ENCODE measurements around the gene TEAD2.

- TF ChIP-seq EZH2 (IDR thresholded peaks at IDR 0.05; ENCODE audit: borderline replicate concordance, low read depth, low read length, severe bottlenecking) = no peak
- TF ChIP-seq CTCF (IDR thresholded peaks at IDR 0.05; ENCODE audit: borderline replicate concordance, extremely low read depth, low read length, poor library complexity, severe bottlenecking) = no peak
These were observed 13.7 kb downstream of the TEAD2 start for GRCh38 chr19:49348305-49349189.

Data from DND-41 (cell line).